Effector memory CD8-positive, alpha-beta T cell (primary cell): ENCODE data around the gene DYSF.

Source experiments
- ATAC-seq: fragments of 150-1000 bp; cut with Tn5 transposase; replicated peaks from 2 replicates; pipeline ENCODE4 v1.10.0; 2021; ENCODE audit warnings: mild to moderate bottlenecking, moderate library complexity
- DNase-seq, 3 experiments: peaks; one replicate each; pipeline ENCODE4 v3.0.0; 2021
- H3K27ac Mint-ChIP-seq, 2 donors: one replicate each; pipeline ENCODE4 v1.8.0; 2022; ENCODE audit warnings: mild to moderate bottlenecking in 2 of 2, mixed read lengths in 2 of 2, moderate library complexity in 2 of 2
- H3K27me3 Mint-ChIP-seq, 2 donors: one replicate each; pipeline ENCODE4 v1.8.0; 2022; ENCODE audit warnings: mixed read lengths in 2 of 2
- H3K36me3 Mint-ChIP-seq: one replicate; pipeline ENCODE4 v1.8.0; 2022; ENCODE audit warnings: mild to moderate bottlenecking, moderate library complexity, mixed read lengths; ENCODE audit not compliant: insufficient read depth
- H3K4me1 Mint-ChIP-seq, 2 donors: one replicate each; pipeline ENCODE4 v1.8.0; 2022; ENCODE audit warnings: low read depth in 2 of 2, mixed read lengths in 2 of 2
- H3K4me3 Mint-ChIP-seq, 2 donors: one replicate each; pipeline ENCODE4 v1.8.0; 2022; ENCODE audit warnings: mild to moderate bottlenecking in 2 of 2, mixed read lengths in 2 of 2, moderate library complexity in 2 of 2
- H3K9me3 Mint-ChIP-seq, 2 donors: one replicate each; pipeline ENCODE4 v1.8.0; 2022; ENCODE audit warnings: mixed read lengths in 2 of 2

Gene DYSF

DNA sequence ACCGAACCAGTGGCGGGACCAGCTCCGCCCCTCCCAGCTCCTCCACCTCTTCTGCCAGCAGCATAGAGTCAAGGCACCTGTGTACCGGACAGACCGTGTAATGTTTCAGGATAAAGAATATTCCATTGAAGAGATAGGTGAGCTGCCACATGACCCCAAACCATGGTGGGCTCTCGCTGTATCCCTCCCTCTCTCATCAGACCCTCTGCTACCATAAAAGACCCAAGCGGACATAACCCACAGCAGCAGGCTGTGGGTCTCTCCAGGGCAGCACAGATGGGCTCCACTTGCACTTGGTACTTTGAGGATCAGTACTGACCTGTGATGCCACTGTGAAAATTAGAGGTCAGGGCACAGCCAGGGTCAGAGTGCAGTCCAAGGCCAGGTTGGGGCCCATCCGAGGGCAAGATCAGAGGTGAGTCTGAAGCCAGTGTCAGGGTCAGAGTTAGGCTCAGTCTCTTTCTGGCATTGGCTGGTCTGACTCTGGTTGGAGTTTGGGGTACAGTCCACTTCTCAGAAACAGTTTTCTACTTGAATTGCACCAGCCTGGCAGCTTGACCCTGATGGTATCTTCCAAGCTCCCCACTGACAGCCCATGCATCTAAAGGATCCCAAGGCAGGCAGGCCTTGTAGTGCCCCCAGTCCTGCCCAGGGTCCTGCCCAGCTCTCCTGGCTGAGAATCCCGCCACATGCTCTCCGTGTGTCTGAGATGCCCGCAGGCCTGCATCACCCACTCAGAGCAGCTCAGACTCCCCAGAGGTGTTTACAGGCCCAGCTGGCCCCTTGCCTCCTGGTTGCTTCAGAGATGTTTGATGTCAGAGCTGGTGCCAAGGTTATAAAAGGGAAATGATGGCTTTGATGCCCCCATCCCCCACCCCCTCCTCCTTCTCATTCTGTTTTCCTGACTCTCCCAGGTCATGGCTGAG lies 212.1 kb downstream of the DYSF start:
- no peak for DNase-seq
- ATAC-seq = no peak
- Mint-ChIP-seq H3K9me3 (no peaks in the 10 kb centered on the region), H3K4me3 (no peak overlapping the region), H3K27ac (no peak overlapping the region), H3K4me1 (no peaks in the 10 kb centered on the region), H3K27me3 (peaks cover 8 to 20% of the 10 kb centered on the region in 2 donors), H3K36me3 (peaks cover 2% of the 10 kb centered on the region)

DNA sequence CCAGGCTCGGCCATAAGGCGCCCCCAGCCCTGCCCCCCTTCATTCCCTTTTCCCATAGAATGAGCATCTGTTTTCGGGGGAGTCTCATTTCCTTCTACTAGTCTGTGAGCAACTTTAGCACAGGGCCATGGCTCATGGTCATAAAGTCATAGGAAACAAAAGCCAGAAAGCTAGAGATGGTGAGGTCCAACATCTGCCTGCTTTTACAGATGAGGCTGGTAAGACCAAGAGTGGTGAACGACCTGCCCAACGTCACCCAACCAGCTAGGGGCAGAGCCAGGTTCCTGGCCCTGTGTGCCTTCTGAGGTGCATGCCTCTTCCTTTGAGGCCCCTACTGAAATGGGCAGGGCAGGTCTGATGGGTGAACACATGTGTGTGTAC lies 212.7 kb downstream of the DYSF start:
- no peak overlapping the region for H3K4me3 Mint-ChIP-seq
- ATAC-seq = no peak
- H3K27me3 Mint-ChIP-seq = peaks cover 8 to 24% of the 10 kb centered on the region in 2 donors
- no peaks in the 10 kb centered on the region for H3K4me1 Mint-ChIP-seq
- H3K27ac Mint-ChIP-seq = no peak overlapping the region
- no peak for DNase-seq
- H3K9me3 Mint-ChIP-seq = no peaks in the 10 kb centered on the region
- peaks cover 2% of the 10 kb centered on the region for H3K36me3 Mint-ChIP-seq

DNA sequence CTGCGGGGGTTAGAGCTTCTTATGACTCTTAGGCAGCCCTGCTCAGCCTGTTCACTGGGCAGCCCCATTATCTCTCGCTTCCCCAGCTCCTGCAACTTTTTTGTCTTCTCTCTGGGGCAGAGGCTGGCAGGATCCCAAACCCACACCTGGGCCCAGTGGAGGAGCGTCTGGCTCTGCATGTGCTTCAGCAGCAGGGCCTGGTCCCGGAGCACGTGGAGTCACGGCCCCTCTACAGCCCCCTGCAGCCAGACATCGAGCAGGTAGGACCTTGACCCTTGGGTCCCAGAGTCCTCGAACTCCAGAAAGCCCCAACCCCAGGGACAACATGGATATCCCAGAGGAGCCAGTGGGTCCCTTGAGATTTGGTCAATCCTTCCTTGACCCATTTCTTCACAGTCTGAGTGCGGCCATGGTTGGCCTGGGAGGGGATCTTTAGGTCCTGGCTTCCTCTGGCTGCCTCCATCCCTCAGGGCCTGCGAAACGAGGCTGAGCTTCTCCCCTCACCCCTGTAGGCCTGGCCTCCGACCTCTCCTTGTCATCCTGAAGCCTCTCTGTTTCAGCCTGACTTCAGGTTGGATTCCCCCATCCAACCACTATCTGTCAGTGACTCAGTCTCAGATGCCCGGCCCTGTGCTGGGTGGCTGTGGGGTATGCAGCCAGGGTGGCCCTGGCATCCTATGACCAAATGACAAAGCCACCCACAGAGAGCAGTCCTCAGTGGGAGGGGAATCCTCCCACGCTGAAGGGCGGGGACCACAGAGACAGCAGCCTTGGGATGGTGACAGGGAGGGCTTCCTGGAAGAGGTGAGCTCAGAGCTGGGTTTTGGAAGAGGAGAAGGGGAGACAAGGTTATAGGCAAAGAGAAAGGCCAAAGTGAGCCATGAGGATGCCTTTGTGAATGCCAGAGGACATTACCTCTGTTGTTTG lies 214.2 kb downstream of the DYSF start:
- Mint-ChIP-seq H3K27ac (no peak overlapping the region), H3K36me3 (peaks cover 2% of the 10 kb centered on the region), H3K27me3 (peaks cover 8 to 24% of the 10 kb centered on the region in 2 donors), H3K9me3 (no peaks in the 10 kb centered on the region), H3K4me3 (no peak overlapping the region), H3K4me1 (no peaks in the 10 kb centered on the region)
- no peak for ATAC-seq
- no peak for DNase-seq

DNA sequence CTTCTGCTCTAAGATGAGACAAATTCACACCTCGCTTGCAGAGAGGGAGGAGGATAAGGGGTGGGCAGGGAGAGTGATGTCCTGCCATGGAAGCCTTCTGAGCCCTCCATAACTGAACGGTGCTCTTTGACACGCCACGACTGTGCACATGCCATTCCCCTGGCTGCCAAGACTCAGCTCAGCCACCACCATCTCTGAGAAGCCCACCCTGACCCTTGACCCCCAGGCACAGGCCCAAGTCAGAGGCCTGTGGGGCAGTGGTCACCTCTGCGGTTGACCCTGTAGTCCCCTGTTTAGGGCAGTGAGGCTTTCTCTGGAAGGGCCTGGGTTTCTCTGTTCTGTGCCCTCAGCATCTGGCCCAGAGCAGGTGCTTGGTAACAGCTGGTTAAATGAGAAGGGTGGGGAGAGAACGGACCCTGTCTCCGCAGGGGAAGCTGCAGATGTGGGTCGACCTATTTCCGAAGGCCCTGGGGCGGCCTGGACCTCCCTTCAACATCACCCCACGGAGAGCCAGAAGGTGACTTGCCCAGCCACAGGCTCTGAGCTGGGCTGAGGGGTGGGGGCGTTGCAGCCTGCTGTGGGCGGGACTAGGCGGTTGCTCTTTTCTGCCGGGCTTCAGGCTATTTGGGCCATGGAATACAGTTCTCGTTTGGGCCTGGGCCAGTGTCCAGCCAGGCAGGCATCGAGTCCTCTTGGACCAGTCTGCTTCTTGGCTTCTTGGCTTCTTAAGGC lies 215.1 kb downstream of the DYSF start:
- Mint-ChIP-seq H3K4me1 (no peaks in the 10 kb centered on the region), H3K4me3 (no peak overlapping the region), H3K27me3 (peaks cover 8 to 24% of the 10 kb centered on the region in 2 donors), H3K36me3 (peaks cover 2% of the 10 kb centered on the region), H3K9me3 (no peaks in the 10 kb centered on the region), H3K27ac (no peak overlapping the region)
- DNase-seq (no peak), ATAC-seq (no peak)

DNA sequence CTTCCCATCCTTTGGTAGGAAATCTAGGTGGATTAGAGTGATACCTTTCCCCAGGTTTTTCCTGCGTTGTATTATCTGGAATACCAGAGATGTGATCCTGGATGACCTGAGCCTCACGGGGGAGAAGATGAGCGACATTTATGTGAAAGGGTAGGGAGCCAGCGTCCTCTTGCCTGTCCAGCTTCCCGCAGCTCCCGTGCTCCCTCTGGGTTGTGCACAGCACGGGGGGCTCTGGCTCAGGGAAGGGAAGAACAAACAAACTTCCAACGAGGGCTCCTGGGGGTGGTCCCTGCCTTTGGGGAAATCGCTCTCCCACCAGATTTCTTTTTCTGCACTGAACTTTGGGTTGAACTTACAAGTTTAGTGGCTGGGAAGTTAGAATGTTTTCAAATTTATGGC lies 215.7 kb downstream of the DYSF start:
- Mint-ChIP-seq H3K9me3 (no peaks in the 10 kb centered on the region), H3K27ac (no peak overlapping the region), H3K36me3 (peaks cover 2% of the 10 kb centered on the region), H3K4me1 (no peaks in the 10 kb centered on the region), H3K4me3 (no peak overlapping the region), H3K27me3 (peaks cover 8 to 25% of the 10 kb centered on the region in 2 donors)
- DNase-seq (no peak), ATAC-seq (no peak)

DNA sequence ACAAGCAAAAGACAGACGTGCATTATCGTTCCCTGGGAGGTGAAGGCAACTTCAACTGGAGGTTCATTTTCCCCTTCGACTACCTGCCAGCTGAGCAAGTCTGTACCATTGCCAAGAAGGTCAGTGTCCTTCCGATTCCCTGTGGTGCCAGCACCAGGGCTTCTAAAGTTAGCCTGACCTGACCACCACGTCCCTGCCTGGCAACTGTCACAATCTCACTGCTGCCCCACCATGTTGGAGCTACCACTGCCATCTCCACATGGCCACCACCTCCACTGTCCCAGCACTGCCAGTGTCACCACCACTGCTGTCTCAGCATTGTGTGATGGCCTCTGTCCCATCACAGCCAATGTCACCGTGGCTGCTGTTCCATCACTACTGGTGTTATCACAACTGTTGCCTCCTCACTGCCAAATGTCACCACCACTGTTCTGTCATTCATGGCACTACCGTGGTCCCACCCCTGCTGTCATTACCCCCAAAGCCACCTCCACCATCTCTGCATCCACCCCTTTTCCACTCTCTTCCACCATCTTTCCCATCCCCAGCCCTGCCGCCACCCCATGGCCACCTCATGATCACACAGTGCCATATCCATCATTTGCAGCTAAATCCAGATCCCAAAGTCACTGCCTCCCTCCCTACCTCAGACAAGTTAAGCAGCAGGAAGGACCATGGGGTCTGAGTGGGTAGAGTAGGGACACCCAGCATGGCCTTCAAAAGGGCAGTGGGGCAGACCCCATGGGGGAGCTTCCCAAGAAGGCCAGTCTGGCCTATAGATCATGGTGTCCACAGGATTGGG lies 216.5 kb downstream of the DYSF start:
- H3K27ac Mint-ChIP-seq = no peak overlapping the region
- H3K36me3 Mint-ChIP-seq = peaks cover 2% of the 10 kb centered on the region
- no peaks in the 10 kb centered on the region for H3K9me3 Mint-ChIP-seq
- H3K4me1 Mint-ChIP-seq = no peaks in the 10 kb centered on the region
- peaks cover 8 to 32% of the 10 kb centered on the region in 2 donors for H3K27me3 Mint-ChIP-seq
- ATAC-seq (no peak), DNase-seq (no peak)
- H3K4me3 Mint-ChIP-seq = no peak overlapping the region

DNA sequence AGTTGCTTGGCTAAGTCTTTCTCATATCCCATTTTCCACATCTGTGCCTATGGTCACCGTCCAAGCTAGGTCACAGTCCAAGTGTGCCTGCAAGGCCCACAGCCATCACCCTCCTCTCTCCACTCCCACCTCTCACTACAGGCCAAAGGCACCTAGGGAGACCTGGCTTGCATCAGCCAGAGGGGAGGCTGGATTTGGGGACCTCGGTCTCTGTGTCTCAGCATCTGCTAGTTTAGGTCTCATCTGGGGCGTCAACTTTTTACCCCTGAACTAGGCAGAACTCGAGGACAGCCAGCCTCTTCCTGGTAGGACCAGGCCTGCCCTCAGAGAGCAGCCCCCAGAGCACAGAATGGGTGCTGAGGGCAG lies 217.1 kb downstream of the DYSF start:
- DNase-seq (no peak), ATAC-seq (no peak)
- Mint-ChIP-seq H3K4me1 (no peaks in the 10 kb centered on the region), H3K9me3 (no peaks in the 10 kb centered on the region), H3K27me3 (peaks cover 8 to 33% of the 10 kb centered on the region in 2 donors), H3K36me3 (peaks cover 2% of the 10 kb centered on the region), H3K4me3 (no peak overlapping the region), H3K27ac (no peak overlapping the region)

DNA sequence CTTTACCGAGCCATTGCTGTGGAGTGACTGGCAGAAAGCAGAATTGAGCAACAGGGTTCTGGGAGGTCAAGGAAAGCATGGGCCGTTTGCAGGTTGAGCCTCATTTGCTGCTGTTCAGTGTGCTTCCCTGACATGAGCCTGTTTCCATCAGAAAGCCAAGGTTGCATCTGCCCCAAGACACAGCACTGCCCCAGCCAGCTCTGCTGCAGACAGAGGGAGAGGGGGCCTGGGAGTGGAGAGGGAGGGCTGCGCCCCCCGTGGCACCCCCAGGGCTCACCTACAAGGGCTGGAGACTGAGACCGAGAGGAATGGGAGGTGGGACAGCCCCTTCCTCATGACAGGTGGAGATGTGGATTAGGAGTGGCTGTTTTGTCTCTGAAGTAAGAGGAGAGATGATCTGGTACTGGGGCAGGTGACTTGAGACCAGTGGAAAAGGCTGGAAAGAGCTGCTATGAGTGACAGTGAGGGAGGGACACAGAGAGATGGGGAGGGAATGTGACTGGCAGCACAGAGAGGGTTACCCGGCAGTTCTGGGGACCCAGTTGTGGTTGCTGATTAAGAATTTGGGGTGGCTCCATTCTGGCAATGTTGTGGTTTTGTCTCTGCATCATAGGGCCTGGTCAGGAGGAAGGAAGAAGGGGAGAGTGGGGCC lies 218.0 kb downstream of the DYSF start:
- Mint-ChIP-seq H3K4me1 (no peaks in the 10 kb centered on the region), H3K27me3 (peaks cover 8 to 33% of the 10 kb centered on the region in 2 donors), H3K4me3 (no peak overlapping the region), H3K9me3 (no peaks in the 10 kb centered on the region), H3K36me3 (peaks cover 2% of the 10 kb centered on the region), H3K27ac (no peak overlapping the region)
- ATAC-seq (no peak), DNase-seq (no peak)

DNA sequence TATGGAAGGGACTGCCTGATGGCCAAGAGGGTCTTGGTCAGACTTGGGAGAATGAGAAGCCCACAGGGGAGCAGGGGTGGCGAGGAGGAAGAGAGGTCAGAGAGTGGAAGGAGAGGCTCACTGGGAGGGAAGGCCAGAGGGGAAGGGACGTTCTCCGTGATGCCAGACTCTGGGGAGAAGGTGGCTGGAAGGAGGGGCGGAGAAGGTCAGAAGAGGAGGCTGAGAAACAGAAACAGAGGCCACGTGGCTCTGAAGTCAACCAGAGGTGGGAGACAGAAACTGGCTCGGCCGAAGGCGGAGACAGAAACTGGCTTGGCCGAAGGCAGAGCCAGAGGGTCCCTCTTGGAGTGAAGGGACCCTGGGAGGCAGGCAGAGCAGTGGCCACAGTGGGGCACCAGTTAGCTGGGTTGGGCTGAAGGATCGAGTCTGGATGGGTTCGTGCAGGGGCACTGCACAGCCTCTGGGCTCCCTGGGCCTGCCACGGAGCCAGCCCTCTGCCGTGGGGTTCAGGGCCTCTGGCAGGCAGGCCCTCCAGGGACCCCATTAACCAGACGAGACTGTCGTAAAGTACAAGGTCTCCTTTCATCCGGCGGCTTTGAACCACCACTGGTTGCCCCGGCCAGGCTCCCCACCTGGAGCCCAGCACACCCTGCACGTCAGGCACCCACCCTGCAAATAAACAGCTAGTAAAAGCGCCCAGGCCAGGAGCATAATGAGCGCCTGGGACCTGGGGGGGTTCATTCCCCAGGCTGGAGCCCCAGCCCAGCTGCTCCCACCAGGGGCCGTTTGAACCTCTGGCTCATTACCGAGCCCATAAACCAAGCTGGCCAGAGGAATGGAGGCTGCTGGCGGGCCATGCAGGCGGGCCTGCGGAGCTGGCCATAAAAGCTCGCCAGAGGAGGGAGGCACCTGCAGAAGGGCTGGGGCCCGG lies 218.8 kb downstream of the DYSF start:
- no peaks in the 10 kb centered on the region for H3K9me3 Mint-ChIP-seq
- H3K27me3 Mint-ChIP-seq = peaks cover 8 to 25% of the 10 kb centered on the region in 2 donors
- DNase-seq = no peak
- ATAC-seq = no peak
- H3K27ac Mint-ChIP-seq = no peak overlapping the region
- no peaks in the 10 kb centered on the region for H3K4me1 Mint-ChIP-seq
- peaks cover 2% of the 10 kb centered on the region for H3K36me3 Mint-ChIP-seq
- H3K4me3 Mint-ChIP-seq = no peak overlapping the region

DNA sequence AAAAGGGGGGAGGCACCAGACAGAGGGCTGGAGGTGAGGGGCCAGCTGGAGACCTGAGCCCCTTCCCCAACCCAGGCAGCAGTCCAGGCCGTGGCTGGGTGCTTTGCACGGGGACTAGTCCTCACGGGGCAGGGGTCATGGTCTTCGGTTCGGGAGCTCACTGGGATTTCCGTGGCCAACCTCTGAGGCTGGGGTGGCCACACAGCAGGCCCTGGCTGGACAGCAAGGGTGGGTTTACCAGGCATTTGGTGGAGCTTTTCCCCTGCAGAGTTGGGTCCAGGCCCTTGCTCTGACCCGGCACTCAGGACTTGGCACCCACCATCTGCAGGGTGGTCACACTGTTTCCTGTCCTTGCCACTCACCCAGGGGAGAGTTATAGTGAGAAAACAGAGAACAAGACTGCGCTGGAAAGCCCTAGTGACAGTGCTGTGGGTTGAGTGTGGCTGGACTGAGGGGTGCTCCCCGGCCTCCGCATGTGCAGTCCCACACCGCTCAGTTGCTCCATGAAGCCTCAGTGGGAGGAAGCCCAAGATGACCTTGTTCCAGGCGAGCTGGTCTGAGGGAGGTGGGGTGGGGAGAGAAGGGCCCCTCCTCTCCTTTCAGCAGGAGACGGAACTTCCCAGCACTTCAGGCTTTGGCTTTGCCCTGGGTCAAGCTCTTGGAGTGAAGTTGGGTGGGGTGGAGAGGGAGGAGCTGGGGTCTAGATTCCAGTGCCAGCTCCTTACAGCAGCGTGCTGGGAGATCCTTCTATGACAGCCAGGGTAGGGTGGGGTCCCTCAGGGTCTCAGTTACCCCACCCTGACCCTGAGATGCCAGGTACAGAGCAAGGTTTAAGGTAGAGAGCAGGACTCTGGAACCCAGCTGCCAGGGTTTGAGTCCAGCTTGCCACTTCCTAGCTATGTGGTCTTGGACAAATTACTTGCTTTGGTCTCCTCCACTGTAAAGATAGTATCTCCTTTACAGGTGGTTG lies 219.8 kb downstream of the DYSF start:
- no peaks in the 10 kb centered on the region for H3K4me1 Mint-ChIP-seq
- H3K27ac Mint-ChIP-seq = no peak overlapping the region
- ATAC-seq (no peak), DNase-seq (no peak)
- H3K4me3 Mint-ChIP-seq = no peak overlapping the region
- peaks cover 2% of the 10 kb centered on the region for H3K36me3 Mint-ChIP-seq
- peaks cover 8 to 23% of the 10 kb centered on the region in 2 donors for H3K27me3 Mint-ChIP-seq
- no peaks in the 10 kb centered on the region for H3K9me3 Mint-ChIP-seq
